Measurements from ENCODE around the gene RASL11A.
"Not testable (repeated sequence)": the region's sequence is repeated elsewhere in the genome, so short reads cannot be mapped to it uniquely, and the experiment has no call there.

Gene RASL11A

GRCh38 chr13:27269114-27269665, 1.4 kb upstream of the RASL11A start:
- DNase-seq, result no peak

GRCh38 chr13:27271570-27272096, 1.0 kb downstream of the RASL11A start:
- no peak for DNase-seq

GRCh38 chr13:27273658-27274425, 3.2 kb downstream of the RASL11A start:
- no peak for DNase-seq

GRCh38 chr13:27274631-27275030, 4.0 kb downstream of the RASL11A start:
- DNase-seq, result no peak

GRCh38 chr13:27276188-27276587, 5.6 kb downstream of the RASL11A start:
- DNase-seq, result no peak

GRCh38 chr13:27279506-27279905, 8.9 kb downstream of the RASL11A start:
- no peak for DNase-seq

GRCh38 chr13:27280009-27280656, 9.5 kb downstream of the RASL11A start:
- DNase-seq, result no peak

- no peak for DNase-seq
Observed at GRCh38 chr13:27280841-27281240, 10.2 kb downstream of the RASL11A start.

GRCh38 chr13:27281420-27281819, 10.8 kb downstream of the RASL11A start:
- DNase-seq, result no peak

GRCh38 chr13:27283906-27284493, 13.4 kb downstream of the RASL11A start:
- peak in 1 of 5 donors; percentile 18 for DNase-seq

- no peak for DNase-seq
Observed at GRCh38 chr13:27288392-27288791, 17.8 kb downstream of the RASL11A start.

- DNase-seq, result no peak
Observed at GRCh38 chr13:27289011-27289665, 18.5 kb downstream of the RASL11A start.

GRCh38 chr13:27290715-27291114, 20.1 kb downstream of the RASL11A start:
- DNase-seq, result no peak

GRCh38 chr13:27291967-27292366, 21.3 kb downstream of the RASL11A start:
- not testable (repeated sequence) for DNase-seq

- DNase-seq, result no peak
Observed at GRCh38 chr13:27293076-27293691, 22.6 kb downstream of the RASL11A start.

- peak in 1 of 5 donors; percentile 25 for DNase-seq
Observed at GRCh38 chr13:27293873-27294515, 23.4 kb downstream of the RASL11A start.

- no peak for DNase-seq
Observed at GRCh38 chr13:27295096-27295495, 24.5 kb downstream of the RASL11A start.

GRCh38 chr13:27295660-27296059, 25.0 kb downstream of the RASL11A start:
- no peak for DNase-seq

- no peak for DNase-seq
Observed at GRCh38 chr13:27296496-27296895, 25.9 kb downstream of the RASL11A start.

- no peak for DNase-seq
Observed at GRCh38 chr13:27298849-27299248, 28.2 kb downstream of the RASL11A start.

- DNase-seq, result not testable (repeated sequence)
Observed at GRCh38 chr13:27300406-27300805, 29.8 kb downstream of the RASL11A start.
